Loucy (cell line): ENCODE results near the gene TSPAN13.

Experiments used
- H2AFZ ChIP-seq: fragments of 200-600 bp; sonication (generic); 2 replicates; pipeline ENCODE4 v1.6.0; 2016; ENCODE audit warnings: antibody characterized with exemption, mild to moderate bottlenecking, low read length, moderate library complexity
- H3F3A ChIP-seq: fragments of 200-600 bp; 2 replicates; pipeline ENCODE4 v1.6.0; 2016; ENCODE audit warnings: antibody characterized with exemption, low read depth, mild to moderate bottlenecking
- H3K27me3 ChIP-seq: fragments of 200-600 bp; sonication (generic); 2 replicates; pipeline ENCODE4 v1.6.1; 2014; ENCODE audit warnings: low read length, mild to moderate bottlenecking; ENCODE audit not compliant: insufficient read depth, poor library complexity, severe bottlenecking
- H3K36me3 ChIP-seq: fragments of 200-600 bp; sonication (generic); 2 replicates; pipeline ENCODE4 v1.6.1; 2016; ENCODE audit warnings: low read length; ENCODE audit not compliant: insufficient read depth
- H3K4me1 ChIP-seq: fragments of 200-600 bp; sonication (generic); 2 replicates; pipeline ENCODE4 v1.5.1; 2014; ENCODE audit warnings: low read length, mild to moderate bottlenecking; ENCODE audit not compliant: insufficient read depth, poor library complexity, severe bottlenecking
- H3K4me2 ChIP-seq: fragments of 200-600 bp; sonication (generic); 2 replicates; pipeline ENCODE4 v1.6.0; 2014; ENCODE audit warnings: antibody characterized with exemption, low read length, low read depth, mild to moderate bottlenecking; ENCODE audit not compliant: poor library complexity, severe bottlenecking
- H3K4me3 ChIP-seq: fragments of 200-600 bp; sonication (generic); 2 replicates; pipeline ENCODE4 v1.5.1; 2014; ENCODE audit warnings: low read length, mild to moderate bottlenecking, mixed read lengths; ENCODE audit not compliant: poor library complexity, severe bottlenecking
- H3K79me2 ChIP-seq: fragments of 200-600 bp; sonication (generic); 2 replicates; pipeline ENCODE4 v1.6.1; 2014; ENCODE audit warnings: low read length; ENCODE audit not compliant: insufficient read depth
- H3K9ac ChIP-seq: fragments of 200-600 bp; sonication (generic); 2 replicates; pipeline ENCODE4 v1.6.0; 2014; ENCODE audit warnings: mild to moderate bottlenecking, low read depth, low read length, moderate library complexity; ENCODE audit not compliant: poor library complexity, severe bottlenecking
- H3K9me2 ChIP-seq: fragments of 200-600 bp; sonication (generic); replicated peaks from 2 replicates; pipeline ENCODE4 v1.6.1; 2016; ENCODE audit warnings: low read depth, low read length, mixed read lengths
- H3K9me3 ChIP-seq: fragments of 200-600 bp; sonication (generic); 2 replicates; pipeline ENCODE4 v1.6.1; 2014; ENCODE audit warnings: mild to moderate bottlenecking, antibody characterized with exemption, low read length, low read depth; ENCODE audit not compliant: insufficient read depth
- H4K20me1 ChIP-seq: fragments of 200-600 bp; sonication (generic); 2 replicates; pipeline ENCODE4 v1.6.0; 2014; ENCODE audit warnings: antibody characterized with exemption, low read length, mild to moderate bottlenecking; ENCODE audit not compliant: insufficient read depth, poor library complexity, severe bottlenecking
- CTCF ChIP-seq: fragments of 200-600 bp; sonication (generic); conservative IDR thresholded peaks from 2 replicates; pipeline ENCODE4 v1.5.1; 2014; ENCODE audit warnings: mild to moderate bottlenecking, antibody characterized with exemption, low read length
- EZH2phosphoT487 ChIP-seq: fragments of 200-600 bp; IDR thresholded peaks from 2 replicates; pipeline ENCODE4 v1.6.1; 2018; ENCODE audit warnings: antibody characterized with exemption, mild to moderate bottlenecking, moderate library complexity, borderline replicate concordance

Gene TSPAN13

GRCh38 chr7:16810112-16810511, 56.6 kb downstream of the TSPAN13 start:
- Histone ChIP-seq H3K4me1 (peaks cover 7% of the 10 kb centered on the region), H4K20me1 (no peaks in the 10 kb centered on the region), H2AFZ (no peak overlapping the region), H3K9ac (no peak overlapping the region), H3K9me3 (no peaks in the 10 kb centered on the region), H3K79me2 (no peaks in the 10 kb centered on the region), H3F3A (no peaks in the 10 kb centered on the region), H3K36me3 (no peaks in the 10 kb centered on the region), H3K27me3 (no peaks in the 10 kb centered on the region), H3K9me2 (no peaks in the 10 kb centered on the region), H3K4me2 (no peak overlapping the region), H3K4me3 (no peak overlapping the region)
- TF ChIP-seq EZH2phosphoT487 (no peak), CTCF (no peak)

DNA sequence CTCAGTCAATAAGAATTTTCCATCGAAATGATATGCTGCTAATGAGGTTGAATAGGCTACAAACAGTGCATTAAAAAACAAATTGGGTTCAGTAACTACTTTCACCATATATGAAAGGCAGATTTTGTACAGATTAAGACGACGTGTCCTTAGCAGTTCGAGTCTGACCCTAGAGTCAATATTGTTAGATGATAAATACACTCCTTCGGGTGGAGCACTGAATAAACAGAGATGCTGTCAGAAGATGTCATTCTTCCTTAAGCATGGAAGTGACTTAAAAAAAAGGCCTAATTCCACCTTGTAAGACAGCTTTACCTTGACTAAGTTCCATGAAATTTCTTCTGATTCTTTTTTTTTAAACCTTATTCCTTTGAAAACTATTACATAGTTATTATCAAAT, 57.0 kb downstream of the TSPAN13 start:
- Histone ChIP-seq H3K4me1 (peaks cover 7% of the 10 kb centered on the region), H2AFZ (no peak overlapping the region), H3K79me2 (no peaks in the 10 kb centered on the region), H3K9ac (no peak overlapping the region), H3K9me3 (no peaks in the 10 kb centered on the region), H3F3A (no peaks in the 10 kb centered on the region), H3K9me2 (no peaks in the 10 kb centered on the region), H3K4me2 (no peak overlapping the region), H3K4me3 (no peak overlapping the region), H3K36me3 (no peaks in the 10 kb centered on the region), H3K27me3 (no peaks in the 10 kb centered on the region), H4K20me1 (no peaks in the 10 kb centered on the region)
- TF ChIP-seq EZH2phosphoT487 (no peak), CTCF (no peak)

GRCh38 chr7:16811551-16811950, 58.0 kb downstream of the TSPAN13 start:
- Histone ChIP-seq H4K20me1 (no peaks in the 10 kb centered on the region), H3K4me3 (no peak overlapping the region), H3K9me3 (no peaks in the 10 kb centered on the region), H3K79me2 (no peaks in the 10 kb centered on the region), H3K36me3 (no peaks in the 10 kb centered on the region), H3K9me2 (no peaks in the 10 kb centered on the region), H3F3A (no peaks in the 10 kb centered on the region), H3K4me2 (no peak overlapping the region), H2AFZ (0 out of 2 replicates have a peak overlapping the region, but pooled peaks have one; percentile 20), H3K9ac (no peak overlapping the region), H3K4me1 (peaks cover 7% of the 10 kb centered on the region), H3K27me3 (no peaks in the 10 kb centered on the region)
- TF ChIP-seq EZH2phosphoT487 (no peak), CTCF (no peak)
